Naive thymus-derived CD4-positive, alpha-beta T cell (primary cell): ENCODE data around the gene ASXL1. TPM values are rescaled to one million over a fixed set of nuclear protein-coding genes. Genes with fewer than 3 reads are reported as not detected.

Source experiments
- ATAC-seq: fragments of 150-1000 bp; cut with Tn5 transposase; 2 replicates; pipeline ENCODE4 v1.10.0; 2021; ENCODE audit warnings: mild to moderate bottlenecking, moderate library complexity
- CTCF ChIA-PET: fragments of 350-600 bp; sonication (Branson Sonifier 250); formaldehyde crosslinking; loops from one replicate; lab custom pipeline; 2021; ENCODE audit warnings: antibody characterized with exemption; lab: Charles Lee
- POLR2A ChIA-PET: fragments of 350-600 bp; sonication (Branson Sonifier 250); formaldehyde crosslinking; loops from one replicate; lab custom pipeline; 2021; ENCODE audit warnings: antibody characterized with exemption, inconsistent platforms; lab: Charles Lee
- DNase-seq, 9 donors: peaks; one replicate each; pipeline versions ENCODE4 v3.0.0 to v3.0.0-alpha.2; 2020 to 2022; ENCODE audit warnings: mixed read lengths in 1 of 9
- H3K27ac ChIP-seq: one replicate; pipeline ENCODE4 v1.7.0; 2013; ENCODE audit warnings: mild to moderate bottlenecking, low read depth, low read length, moderate library complexity
- H3K27me3 ChIP-seq, 2 donors: one replicate each; pipeline ENCODE4 v1.7.0; 2013; ENCODE audit warnings: low read length in 2 of 2, mild to moderate bottlenecking in 2 of 2, moderate library complexity in 2 of 2; ENCODE audit not compliant: control insufficient read depth in 2 of 2, insufficient read depth in 2 of 2
- H3K36me3 ChIP-seq, 3 experiments: 1 replicate in 2 of 3; 2 replicates in 1 of 3; pipeline ENCODE4 v1.7.0; 2013; ENCODE audit warnings: low read length in 3 of 3, mild to moderate bottlenecking in 3 of 3, moderate library complexity in 1 of 3; ENCODE audit not compliant: insufficient read depth in 3 of 3, control insufficient read depth in 2 of 3
- H3K4me1 ChIP-seq, 2 donors: one replicate each; pipeline ENCODE4 v1.7.0; 2013; ENCODE audit warnings: low read length in 2 of 2, mild to moderate bottlenecking in 2 of 2, moderate library complexity in 1 of 2; ENCODE audit not compliant: control insufficient read depth in 2 of 2, insufficient read depth in 2 of 2
- H3K4me3 ChIP-seq: 2 replicates; pipeline ENCODE4 v1.7.0; 2013; ENCODE audit warnings: mild to moderate bottlenecking, low read length
- H3K9me3 ChIP-seq, 3 experiments: 1 replicate in 2 of 3; 2 replicates in 1 of 3; pipeline ENCODE4 v1.7.0; 2013; ENCODE audit warnings: low read length in 3 of 3; ENCODE audit not compliant: control insufficient read depth in 2 of 3
- H3K27ac Mint-ChIP-seq, 9 donors: one replicate each; pipeline ENCODE4 v1.8.0; 2020 to 2022; ENCODE audit warnings: mixed read lengths in 9 of 9, mild to moderate bottlenecking in 8 of 9, moderate library complexity in 5 of 9, inconsistent platforms in 2 of 9
- H3K27me3 Mint-ChIP-seq, 5 donors: one replicate each; pipeline ENCODE4 v1.8.0; 2021 to 2022; ENCODE audit warnings: mixed read lengths in 5 of 5, mild to moderate bottlenecking in 1 of 5
- H3K36me3 Mint-ChIP-seq, 5 donors: one replicate each; pipeline ENCODE4 v1.8.0; 2020 to 2022; ENCODE audit warnings: mixed read lengths in 5 of 5, mild to moderate bottlenecking in 3 of 5, inconsistent platforms in 1 of 5
- H3K4me1 Mint-ChIP-seq, 7 donors: one replicate each; pipeline ENCODE4 v1.8.0; 2020 to 2022; ENCODE audit warnings: mixed read lengths in 7 of 7, mild to moderate bottlenecking in 3 of 7, inconsistent platforms in 1 of 7
- H3K4me3 Mint-ChIP-seq, 10 donors: one replicate each; pipeline ENCODE4 v1.8.0; 2020 to 2022; ENCODE audit warnings: mild to moderate bottlenecking in 10 of 10, mixed read lengths in 10 of 10, moderate library complexity in 6 of 10, inconsistent platforms in 2 of 10
- H3K9me3 Mint-ChIP-seq, 11 donors: one replicate each; pipeline ENCODE4 v1.8.0; 2020 to 2022; ENCODE audit warnings: mixed read lengths in 11 of 11, mild to moderate bottlenecking in 4 of 11, inconsistent platforms in 1 of 11, moderate library complexity in 1 of 11
- intact Hi-C, 2 donors: fragments of 100-400 bp; cut with micrococcal nuclease; formaldehyde crosslinking; loops; one replicate each; pipeline ENCODE4 v1.15.1; 2023
- polyA plus RNA-seq, 2 donors: library from polyadenylated mRNA; unstranded; fragments of 300-500 nt; fragmentation: Illumina TruSeq; gene quantifications; one replicate each; pipeline ENCODE4 v1.2.3, GENCODE V29; 2021
- total RNA-seq, 6 experiments: library from RNA in 5 of 6; stranded (reverse) in 5 of 6; gene quantifications; 1 replicate in 5 of 6; 2 replicates in 1 of 6; pipeline ENCODE4 v1.2.3 and lab custom pipeline; 2021 to 2026

The ASXL1 gene
- total and polyA plus RNA-seq, 7 experiments from 2014 or later, result 14.7 to 200 (median 147) TPM

- ChIA-PET CTCF (interaction anchor here (0.9 kb wide), 1 partner anchor 93 kb away, joined by 7 read pairs; no protein-coding TSS in a partner anchor), POLR2A (no interaction called here)
- intact Hi-C loops, result no loop called here
- Mint-ChIP-seq H3K9me3 (no peaks in the 10 kb centered on the region), H3K27ac (peak overlapping the region in 2 of 9 donors; percentile 11 to 48), H3K27me3 (no peaks in the 10 kb centered on the region), H3K4me3 (no peak overlapping the region), H3K4me1 (peaks cover 0 to 28% (median 18%) of the 10 kb centered on the region in 7 donors), H3K36me3 (peaks cover 31 to 66% (median 39%) of the 10 kb centered on the region in 5 donors)
- ATAC-seq (no peak), DNase-seq (no peak)
- no peak overlapping the region for H3K27ac ChIP-seq
- no peak overlapping the region for H3K4me3 ChIP-seq
- H3K9me3 ChIP-seq, result no peaks in the 10 kb centered on the region
- H3K27me3 ChIP-seq, result no peaks in the 10 kb centered on the region
- no peaks in the 10 kb centered on the region for H3K4me1 ChIP-seq
- H3K36me3 ChIP-seq, result peaks cover 20 to 83% (median 31%) of the 10 kb centered on the region in 3 experiments
Observed at GRCh38 chr20:32429745-32430360, 71.7 kb downstream of the ASXL1 start.

DNA sequence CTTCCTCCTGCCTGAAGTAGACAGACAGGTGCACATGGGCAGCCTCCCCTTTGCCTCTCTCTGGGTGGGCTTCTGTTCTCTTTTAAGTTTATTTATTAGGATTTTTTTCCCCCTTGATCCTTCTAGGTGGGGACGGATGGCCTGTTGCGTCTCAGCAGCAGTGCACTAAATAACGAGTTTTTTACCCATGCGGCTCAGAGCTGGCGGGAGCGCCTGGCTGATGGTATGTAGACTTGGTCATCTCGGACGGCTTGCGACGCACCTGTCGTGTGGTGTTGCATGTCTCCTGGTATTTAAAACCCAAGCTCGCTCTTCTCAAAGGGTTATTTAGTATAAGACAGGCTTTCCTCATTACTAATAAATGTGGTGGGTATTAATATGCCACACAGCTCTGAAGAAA, 73.3 kb downstream of the ASXL1 start:
- H3K27me3 Mint-ChIP-seq, result no peaks in the 10 kb centered on the region
- ATAC-seq, result no peak
- DNase-seq, result no peak
- no peak overlapping the region for H3K4me3 Mint-ChIP-seq
- ChIA-PET CTCF (interaction anchor here (0.5 kb wide), 1 partner anchor 39 kb away, joined by 6 read pairs; no protein-coding TSS in a partner anchor), POLR2A (interaction anchor here (0.5 kb wide), 1 partner anchor 1292 kb away, joined by 3 read pairs; no protein-coding TSS in a partner anchor)
- peaks cover 26 to 64% (median 39%) of the 10 kb centered on the region in 5 donors for H3K36me3 Mint-ChIP-seq
- no peaks in the 10 kb centered on the region for H3K9me3 ChIP-seq
- peaks cover 0 to 13% (median 11%) of the 10 kb centered on the region in 7 donors for H3K4me1 Mint-ChIP-seq
- intact Hi-C loops, result no loop called here
- H3K9me3 Mint-ChIP-seq, result peaks cover 0 to 2% (median 0%) of the 10 kb centered on the region in 11 donors
- no peaks in the 10 kb centered on the region for H3K4me1 ChIP-seq
- peak overlapping the region in 1 of 9 donors; percentile 26 for H3K27ac Mint-ChIP-seq
- no peaks in the 10 kb centered on the region for H3K27me3 ChIP-seq
- peaks cover 25 to 95% (median 31%) of the 10 kb centered on the region in 3 experiments for H3K36me3 ChIP-seq
- no peak overlapping the region for H3K4me3 ChIP-seq
- no peak overlapping the region for H3K27ac ChIP-seq

- H3K36me3 Mint-ChIP-seq, result peaks cover 25 to 60% (median 35%) of the 10 kb centered on the region in 5 donors
- H3K9me3 ChIP-seq, result no peaks in the 10 kb centered on the region
- H3K27me3 ChIP-seq, result no peaks in the 10 kb centered on the region
- no peaks in the 10 kb centered on the region for H3K4me1 ChIP-seq
- H3K36me3 ChIP-seq, result peaks cover 25 to 98% (median 31%) of the 10 kb centered on the region in 3 experiments
- H3K27ac ChIP-seq, result peak overlapping the region; percentile 4
- ChIA-PET POLR2A (interaction anchor here (0.9 kb wide), 1 partner anchor 10 kb away, joined by 3 read pairs; no protein-coding TSS in a partner anchor), CTCF (interaction anchor here (0.5 to 0.6 kb wide), 2 partner anchors 24 to 40 kb away, joined by 3 to 6 read pairs; no protein-coding TSS in a partner anchor)
- no peak overlapping the region for H3K4me3 ChIP-seq
- DNase-seq, result no peak
- peaks cover 0 to 12% (median 5%) of the 10 kb centered on the region in 7 donors for H3K4me1 Mint-ChIP-seq
- no peak for ATAC-seq
- no peaks in the 10 kb centered on the region for H3K27me3 Mint-ChIP-seq
- H3K9me3 Mint-ChIP-seq, result peaks cover 0 to 2% (median 0%) of the 10 kb centered on the region in 11 donors
- H3K27ac Mint-ChIP-seq, result peak overlapping the region in 7 of 9 donors; percentile 2 to 80 (median 34)
- no peak overlapping the region for H3K4me3 Mint-ChIP-seq
- intact Hi-C loops, result no loop called here
Observed at GRCh38 chr20:32432277-32432676, 74.1 kb downstream of the ASXL1 start.

- Histone ChIP-seq H3K36me3 (peaks cover 25 to 99% (median 27%) of the 10 kb centered on the region in 3 experiments), H3K9me3 (no peaks in the 10 kb centered on the region), H3K4me1 (no peaks in the 10 kb centered on the region), H3K27ac (no peak overlapping the region), H3K4me3 (no peak overlapping the region), H3K27me3 (no peaks in the 10 kb centered on the region)
- Mint-ChIP-seq H3K4me3 (no peak overlapping the region), H3K9me3 (peaks cover 0 to 2% (median 0%) of the 10 kb centered on the region in 11 donors), H3K36me3 (peaks cover 23 to 52% (median 27%) of the 10 kb centered on the region in 5 donors), H3K27me3 (no peaks in the 10 kb centered on the region), H3K27ac (peak overlapping the region in 5 of 9 donors; percentile 1 to 62 (median 34)), H3K4me1 (peaks cover 0 to 5% (median 0%) of the 10 kb centered on the region in 7 donors)
- ChIA-PET CTCF (no interaction called here), POLR2A (no interaction called here)
- intact Hi-C loops, result no loop called here
- no peak for ATAC-seq
- DNase-seq, result no peak
Observed at GRCh38 chr20:32433311-32434021, 75.3 kb downstream of the ASXL1 start.

- no peak overlapping the region for H3K27ac Mint-ChIP-seq
- peaks cover 17 to 51% (median 25%) of the 10 kb centered on the region in 5 donors for H3K36me3 Mint-ChIP-seq
- ChIA-PET CTCF (no interaction called here), POLR2A (no interaction called here)
- H3K4me3 ChIP-seq, result no peak overlapping the region
- no peak overlapping the region for H3K4me3 Mint-ChIP-seq
- H3K4me1 Mint-ChIP-seq, result peaks cover 0 to 5% (median 0%) of the 10 kb centered on the region in 7 donors
- intact Hi-C loops, result no loop called here
- no peaks in the 10 kb centered on the region for H3K27me3 ChIP-seq
- peaks cover 17 to 99% (median 20%) of the 10 kb centered on the region in 3 experiments for H3K36me3 ChIP-seq
- DNase-seq (no peak), ATAC-seq (no peak)
- no peaks in the 10 kb centered on the region for H3K9me3 ChIP-seq
- H3K27me3 Mint-ChIP-seq, result no peaks in the 10 kb centered on the region
- H3K4me1 ChIP-seq, result no peaks in the 10 kb centered on the region
- H3K27ac ChIP-seq, result no peak overlapping the region
- peaks cover 0 to 2% (median 0%) of the 10 kb centered on the region in 11 donors for H3K9me3 Mint-ChIP-seq
Observed at GRCh38 chr20:32434434-32434833, 76.3 kb downstream of the ASXL1 start.

- Histone ChIP-seq H3K4me3 (no peak overlapping the region), H3K27me3 (no peaks in the 10 kb centered on the region), H3K9me3 (no peaks in the 10 kb centered on the region), H3K27ac (no peak overlapping the region), H3K4me1 (no peaks in the 10 kb centered on the region), H3K36me3 (peaks cover 8 to 90% (median 20%) of the 10 kb centered on the region in 3 experiments)
- Mint-ChIP-seq H3K9me3 (peaks cover 0 to 2% (median 0%) of the 10 kb centered on the region in 11 donors), H3K36me3 (peaks cover 11 to 50% (median 26%) of the 10 kb centered on the region in 5 donors), H3K27ac (peak overlapping the region in 1 of 9 donors; percentile 14), H3K4me1 (peaks cover 0 to 9% (median 3%) of the 10 kb centered on the region in 7 donors), H3K27me3 (no peaks in the 10 kb centered on the region), H3K4me3 (no peak overlapping the region)
- CTCF ChIA-PET, result interaction anchor here (1.5 kb wide), 1 partner anchor 9 kb away, joined by 4 read pairs; no protein-coding TSS in a partner anchor
- ATAC-seq (no peak), DNase-seq (no peak)
- POLR2A ChIA-PET, result no interaction called here
- intact Hi-C loops, result loop anchor here in 1 of 2 donors (5.0 kb wide), 1 partner anchor 98 kb away; no protein-coding TSS in a partner anchor
Observed at GRCh38 chr20:32435449-32436107, 77.4 kb downstream of the ASXL1 start.
